A549 (cell line): ENCODE data around the gene PCGF2. TPM values are rescaled to one million over a fixed set of nuclear protein-coding genes. Genes with fewer than 3 reads are reported as not detected.

Experiments
- ATAC-seq, 2 experiments: fragments of 200-7000 bp in 1 of 2; fragments of >200 bp in 1 of 2; cut with Nextera tagmentation in 1 of 2; cut with Tn5 transposase in 1 of 2; 3 replicates each; pipeline versions ENCODE4 v1.8.0 to v1.9.1; 2018 to 2020; ENCODE audit warnings: mild to moderate bottlenecking in 1 of 2, moderate library complexity in 1 of 2
- CTCF ChIA-PET: fragments of 300-600 bp; sonication (Branson Sonifier 250); formaldehyde crosslinking; extraction: SDS; loops from one replicate; lab custom pipeline; 2021; ENCODE audit warnings: antibody characterized with exemption, inconsistent platforms; lab: Yijun Ruan, JAX
- POLR2A ChIA-PET: fragments of 350-600 bp; formaldehyde crosslinking; extraction: SDS; loops from one replicate; lab custom pipeline; 2021; ENCODE audit warnings: antibody characterized with exemption, inconsistent platforms; lab: Yijun Ruan, JAX
- DNase-seq, 2 experiments: peaks; one replicate each; pipeline versions ENCODE4 v3.0.0 to v3.0.0-alpha.2; 2011 to 2016; ENCODE audit warnings: low read depth in 1 of 2, low spot score in 1 of 2
- FAIRE-seq: peaks from 2 replicates; lab custom pipeline; 2011; peaks lifted over from hg19 to GRCh38; lab: Jason Lieb, UNC
- H3K27ac ChIP-seq, 2 experiments: fragments of >200 bp; sonication (Bioruptor Twin); formaldehyde crosslinking; 3 replicates each; pipeline ENCODE4 v1.5.1; 2016 to 2017
- H3K4me1 ChIP-seq: fragments of >200 bp; sonication (Bioruptor Twin); formaldehyde crosslinking; 3 replicates; pipeline ENCODE4 v1.6.1; 2016
- H3K4me2 ChIP-seq: fragments of >200 bp; sonication (Bioruptor Twin); formaldehyde crosslinking; 3 replicates; pipeline ENCODE4 v1.6.1; 2016
- H3K4me3 ChIP-seq: fragments of >200 bp; sonication (Bioruptor Twin); formaldehyde crosslinking; 3 replicates; pipeline ENCODE4 v1.5.1; 2016
- H3K9me3 ChIP-seq: fragments of >200 bp; sonication (Bioruptor Twin); formaldehyde crosslinking; 3 replicates; pipeline ENCODE4 v1.6.1; 2016
- ATOH8 ChIP-seq: fragments of 250-450 bp; sonication (Bioruptor Pico); IDR thresholded peaks from 2 replicates; pipeline ENCODE4 v1.5.0; 2020; ENCODE audit warnings: low read depth, mild to moderate bottlenecking, moderate library complexity
- BHLHE40 ChIP-seq: IDR thresholded peaks from 2 replicates; pipeline ENCODE4 v1.6.1; 2012; ENCODE audit warnings: low read depth, low read length, inconsistent platforms
- CBX2 ChIP-seq: fragments of 200-600 bp; sonication (generic); IDR thresholded peaks from 2 replicates; pipeline ENCODE4 v1.6.1; 2016; ENCODE audit warnings: low read depth, mild to moderate bottlenecking, borderline replicate concordance
- CBX8 ChIP-seq: fragments of 200-600 bp; sonication (generic); IDR thresholded peaks from 2 replicates; pipeline ENCODE4 v1.6.1; 2016
- CEBPB ChIP-seq, 2 experiments: fragments of >200 bp in 1 of 2; sonication (Bioruptor Twin) in 1 of 2; formaldehyde crosslinking in 1 of 2; IDR thresholded peaks; 2 replicates each; pipeline ENCODE4 v1.6.1; 2012 to 2016
- EHMT2 ChIP-seq: fragments of 200-600 bp; sonication (generic); IDR thresholded peaks from 2 replicates; pipeline ENCODE4 v1.6.1; 2016; ENCODE audit warnings: antibody characterized with exemption, low read depth, mild to moderate bottlenecking, moderate library complexity
- ELK1 ChIP-seq: fragments of 150-350 bp; IDR thresholded peaks from 2 replicates; pipeline ENCODE4 v1.6.1; 2014; ENCODE audit warnings: low read depth, mild to moderate bottlenecking, low read length
- ESRRA ChIP-seq: fragments of 150-350 bp; IDR thresholded peaks from 2 replicates; pipeline ENCODE4 v1.6.1; 2014; ENCODE audit warnings: mild to moderate bottlenecking, low read length, borderline replicate concordance
- FOSL2 ChIP-seq, 2 experiments: fragments of 450-650 bp in 1 of 2; fragments of >200 bp in 1 of 2; sonication (Bioruptor Twin) in 1 of 2; formaldehyde crosslinking; IDR thresholded peaks; 2 replicates each; pipeline versions ENCODE4 v1.5.0 to v1.6.1; 2016 to 2020; ENCODE audit warnings: mild to moderate bottlenecking in 1 of 2, moderate library complexity in 1 of 2
- FOXS1 ChIP-seq: fragments of 250-450 bp; sonication (Bioruptor Pico); IDR thresholded peaks from 2 replicates; pipeline ENCODE4 v1.5.0; 2020; ENCODE audit warnings: mild to moderate bottlenecking, moderate library complexity
- HDAC2 ChIP-seq: fragments of 200-600 bp; sonication (generic); IDR thresholded peaks from 2 replicates; pipeline ENCODE4 v1.6.1; 2016
- HES2 ChIP-seq: fragments of >200 bp; sonication (Bioruptor Twin); formaldehyde crosslinking; IDR thresholded peaks from 2 replicates; pipeline ENCODE4 v1.6.1; 2016
- HEYL ChIP-seq: fragments of 250-450 bp; sonication (Bioruptor Pico); IDR thresholded peaks from 2 replicates; pipeline ENCODE4 v1.8.0; 2021; ENCODE audit warnings: mild to moderate bottlenecking, moderate library complexity
- HOXB5 ChIP-seq: fragments of 250-450 bp; sonication (Bioruptor Pico); IDR thresholded peaks from 2 replicates; pipeline ENCODE4 v1.5.0; 2020; ENCODE audit warnings: mild to moderate bottlenecking, moderate library complexity
- JUN ChIP-seq, 2 experiments: fragments of >200 bp; sonication (Bioruptor Twin); formaldehyde crosslinking; IDR thresholded peaks; 2 replicates in 1 of 2; 3 replicates in 1 of 2; pipeline ENCODE4 v1.6.1; 2016 to 2017
- KDM5A ChIP-seq: fragments of 200-600 bp; sonication (generic); IDR thresholded peaks from 2 replicates; pipeline ENCODE4 v1.6.1; 2016; ENCODE audit warnings: antibody characterized with exemption, mild to moderate bottlenecking
- NFE2L2 ChIP-seq: fragments of 150-350 bp; conservative IDR thresholded peaks from 2 replicates; pipeline ENCODE4 v1.6.1; 2014; ENCODE audit warnings: low read length
- PBX3 ChIP-seq: IDR thresholded peaks from 2 replicates; pipeline ENCODE4 v1.6.1; 2012
- POLR2AphosphoS2 ChIP-seq: conservative IDR thresholded peaks from 2 replicates; pipeline ENCODE4 v1.6.1; 2012; ENCODE audit warnings: low read length, improper control_type of control experiment, inconsistent platforms
- RAD21 ChIP-seq, 2 experiments: fragments of >200 bp in 1 of 2; sonication (Bioruptor Twin) in 1 of 2; formaldehyde crosslinking in 1 of 2; IDR thresholded peaks in 1 of 2; conservative IDR thresholded peaks in 1 of 2; 2 replicates in 1 of 2; 3 replicates in 1 of 2; pipeline ENCODE4 v1.6.1; 2012 to 2018; ENCODE audit warnings: inconsistent platforms in 1 of 2
- RARB ChIP-seq: fragments of 250-450 bp; sonication (Bioruptor Pico); IDR thresholded peaks from 2 replicates; pipeline ENCODE4 v1.8.0; 2021; ENCODE audit warnings: mild to moderate bottlenecking, moderate library complexity
- RCOR1 ChIP-seq: fragments of 150-350 bp; IDR thresholded peaks from 2 replicates; pipeline ENCODE4 v1.6.1; 2014; ENCODE audit warnings: antibody characterized with exemption, low read length, low read depth
- SMC3 ChIP-seq: fragments of >200 bp; sonication (Bioruptor Twin); formaldehyde crosslinking; IDR thresholded peaks from 3 replicates; pipeline ENCODE4 v1.6.1; 2018; ENCODE audit warnings: inconsistent platforms
- USF2 ChIP-seq: fragments of 450-650 bp; IDR thresholded peaks from 2 replicates; pipeline ENCODE4 v1.6.1; 2014; ENCODE audit warnings: antibody characterized with exemption
- ZFP36 ChIP-seq: fragments of 450-650 bp; IDR thresholded peaks from 2 replicates; pipeline ENCODE4 v1.6.1; 2014; ENCODE audit warnings: borderline replicate concordance; ENCODE audit not compliant: partially characterized antibody
- ZNF302 ChIP-seq: fragments of 250-450 bp; sonication (Bioruptor Pico); IDR thresholded peaks from 2 replicates; pipeline ENCODE4 v1.9.0; 2021; ENCODE audit warnings: inconsistent platforms, mild to moderate bottlenecking, moderate library complexity
- WGBS: methylation state at CpG from one replicate; pipeline ENCODE4 v1.1.6; 2017; ENCODE audit errors: missing lambda C conversion rate; 5-methylcytosine and 5-hydroxymethylcytosine counted together
- polyA plus RNA-seq, 4 experiments: library from polyadenylated mRNA; depleted of rRNA in 3 of 4; stranded (reverse); fragments of >200 nt; fragmentation: RNase III in 1 of 4; extraction: RNeasy Plus Mini Kit Qiagen cat#74134 plus additional on column Dnase treatment in 1 of 4; gene quantifications; 2 replicates in 3 of 4; 3 replicates in 1 of 4; pipeline ENCODE4 v1.2.3, GENCODE V29; 2011 to 2017

Gene PCGF2
- polyA plus RNA-seq, 2 of the 4 experiments (the other 2 are of a cell fraction), result 19.9 to 43.6 TPM

GRCh38 chr17:38711792-38712571 is 36.2 kb downstream of the PCGF2 start:
- no peak overlapping the region for H3K4me2 ChIP-seq
- no peak for DNase-seq
- CTCF ChIA-PET, result interaction anchor here (1.1 to 12.9 kb wide), 4 partner anchors 11 to 49 kb away, joined by 4 to 102 read pairs (median 41); no protein-coding TSS in a partner anchor

GRCh38 chr17:38710985-38711384 is 37.2 kb downstream of the PCGF2 start:
- DNase-seq, result no peak
- Histone ChIP-seq H3K4me3 (no peak overlapping the region), H3K4me1 (peaks cover 16% of the 10 kb centered on the region), H3K4me2 (no peak overlapping the region), H3K9me3 (no peaks in the 10 kb centered on the region), H3K27ac (no peak overlapping the region)
- TF ChIP-seq HES2, result no peak
- TF ChIP-seq CEBPB (IDR thresholded peaks at IDR 0.05), result no peak
- TF ChIP-seq JUN (IDR thresholded peaks at IDR 0.05), result no peak
- TF ChIP-seq SMC3, result no peak
- TF ChIP-seq PBX3, result no peak
- no peak for TF ChIP-seq KDM5A
- TF ChIP-seq RCOR1, result no peak
- no peak for TF ChIP-seq CBX8
- TF ChIP-seq EHMT2, result no peak
- no peak for TF ChIP-seq HDAC2
- TF ChIP-seq ZFP36, result no peak
- no peak for TF ChIP-seq ESRRA
- no peak for TF ChIP-seq RAD21 (conservative IDR thresholded peaks at IDR 0.05 in 1 of 2, IDR thresholded peaks at IDR 0.05 in 1 of 2)
- TF ChIP-seq HEYL (CRISPR knock-in tag), result no peak
- TF ChIP-seq ELK1, result no peak
- TF ChIP-seq CBX2, result no peak
- no peak for TF ChIP-seq RARB (CRISPR knock-in tag)
- no peak for TF ChIP-seq HOXB5 (CRISPR knock-in tag)
- TF ChIP-seq ZNF302 (CRISPR knock-in tag), result no peak
- TF ChIP-seq FOSL2 (IDR thresholded peaks at IDR 0.05), result no peak
- TF ChIP-seq FOSL2 (CRISPR knock-in tag; IDR thresholded peaks at IDR 0.05), result no peak
- no peak for FAIRE-seq
- peak; percentile 2 to 19; a peak in 3 of 6 replicates for ATAC-seq
- CTCF ChIA-PET, result interaction anchor here (0.6 to 5.7 kb wide), 9 partner anchors 9 to 442 kb away, joined by 3 to 64 read pairs (median 9); no protein-coding TSS in a partner anchor
- POLR2A ChIA-PET, result interaction anchor here (0.9 kb wide), 1 partner anchor 41 kb away, joined by 3 read pairs; no protein-coding TSS in a partner anchor
- WGBS, result 73% methylated on average over 5 of the region's 5 CpGs

More at GRCh38 chr17:38711792-38712571, 36.2 kb downstream of the PCGF2 start:
- POLR2A ChIA-PET, result no interaction called here
- ATAC-seq, result no peak
- no peak overlapping the region for H3K27ac ChIP-seq
- no peak for TF ChIP-seq HES2
- no peak for TF ChIP-seq BHLHE40
- no peak for TF ChIP-seq SMC3
- no peak for TF ChIP-seq FOSL2 (IDR thresholded peaks at IDR 0.05)
- TF ChIP-seq FOSL2 (CRISPR knock-in tag; IDR thresholded peaks at IDR 0.05), result no peak
- TF ChIP-seq POLR2AphosphoS2, result no peak
- no peak for TF ChIP-seq RCOR1
- TF ChIP-seq FOXS1, result no peak
- TF ChIP-seq ATOH8 (CRISPR knock-in tag), result no peak
- TF ChIP-seq NFE2L2, result no peak
- TF ChIP-seq PBX3, result no peak
- TF ChIP-seq USF2, result no peak
- TF ChIP-seq, all 56 proteins: peak for 0
- H3K4me1 ChIP-seq, result peaks cover 8% of the 10 kb centered on the region; the same call in 2 of the 3 replicates
- 88% methylated on average over 24 of the region's 26 CpGs for WGBS
- no peak overlapping the region for H3K4me3 ChIP-seq
- FAIRE-seq, result no peak
- no peaks in the 10 kb centered on the region for H3K9me3 ChIP-seq
